Left renal pelvis (tissue), 4 donors: ENCODE data around the gene CLSTN2. TPM values are rescaled to one million over a fixed set of nuclear protein-coding genes. Genes with fewer than 3 reads are reported as not detected.

ENCODE experiments used
- DNase-seq, 4 donors: peaks; one replicate each; pipeline ENCODE4 v3.0.0-alpha.2; 2013; ENCODE audit warnings: low read depth in 4 of 4, low spot score in 3 of 4
- polyA plus RNA-seq, 4 donors: library from polyadenylated mRNA; unstranded; fragments of 120-200 nt; gene quantifications; one replicate each; pipeline ENCODE4 v1.2.1, GENCODE V29; 2013; ENCODE audit not compliant: insufficient read length in 4 of 4

Gene CLSTN2
- polyA plus RNA-seq, 4 donors = 1.1 to 6.1 (median 2.1) TPM

DNA sequence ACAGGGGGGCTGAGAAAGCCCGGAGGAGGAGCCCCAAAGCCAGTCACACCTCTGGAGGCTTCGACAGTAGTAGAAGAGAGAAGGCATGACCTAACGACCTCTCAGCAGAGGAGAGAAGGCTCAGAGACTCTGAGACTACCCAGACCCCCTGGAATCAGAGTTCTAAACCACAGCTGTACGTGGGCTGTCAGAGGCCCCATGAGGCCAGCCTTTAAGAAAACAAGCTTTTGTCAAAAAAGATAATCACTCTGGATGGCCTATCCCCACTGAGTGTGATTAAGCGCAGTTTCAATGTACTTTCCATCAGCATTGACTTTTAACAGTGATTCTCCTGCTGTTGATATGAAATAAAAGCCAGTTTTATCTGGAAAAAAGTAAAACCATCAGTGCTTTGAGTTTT lies 330.3 kb downstream of the CLSTN2 start:
- no peak for DNase-seq

DNA sequence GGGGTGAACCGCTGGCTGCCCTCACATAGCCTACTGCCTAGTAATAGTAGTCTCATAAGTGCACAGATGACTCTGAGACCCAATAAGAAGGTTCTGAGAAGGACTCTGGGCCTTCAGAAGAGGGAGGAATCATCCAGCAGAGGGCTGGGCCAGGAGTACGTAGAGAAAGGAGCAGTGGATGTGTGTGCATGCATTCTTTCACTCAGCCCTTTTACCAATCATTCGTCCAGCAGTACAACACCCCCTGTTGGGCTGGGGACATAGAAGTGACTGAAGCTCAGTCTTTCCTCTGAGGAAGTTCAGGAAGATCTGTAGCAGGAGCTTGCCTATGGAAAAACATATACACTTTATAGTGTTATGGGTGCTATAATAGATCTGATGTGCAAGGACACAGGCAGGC lies 333.1 kb downstream of the CLSTN2 start:
- no peak for DNase-seq

DNA sequence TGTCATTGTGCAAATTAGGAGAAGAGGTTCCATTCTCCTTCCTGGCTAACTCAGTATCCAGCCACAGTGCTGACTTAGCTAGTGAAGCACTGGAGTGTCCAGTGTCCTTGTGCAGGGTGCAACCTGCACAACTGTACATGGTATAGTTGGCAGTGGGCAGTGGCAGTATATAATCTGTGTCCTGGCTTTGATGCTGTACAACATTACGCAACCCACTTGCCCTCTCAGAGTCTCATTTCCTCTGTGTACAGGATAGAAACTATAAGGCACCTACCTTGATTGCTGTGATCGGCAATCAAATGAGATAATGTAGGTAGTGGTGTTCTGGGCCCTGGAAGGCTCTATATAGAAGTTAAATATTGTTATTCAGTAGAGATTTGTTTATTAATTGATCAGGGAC lies 333.6 kb downstream of the CLSTN2 start:
- no peak for DNase-seq

DNA sequence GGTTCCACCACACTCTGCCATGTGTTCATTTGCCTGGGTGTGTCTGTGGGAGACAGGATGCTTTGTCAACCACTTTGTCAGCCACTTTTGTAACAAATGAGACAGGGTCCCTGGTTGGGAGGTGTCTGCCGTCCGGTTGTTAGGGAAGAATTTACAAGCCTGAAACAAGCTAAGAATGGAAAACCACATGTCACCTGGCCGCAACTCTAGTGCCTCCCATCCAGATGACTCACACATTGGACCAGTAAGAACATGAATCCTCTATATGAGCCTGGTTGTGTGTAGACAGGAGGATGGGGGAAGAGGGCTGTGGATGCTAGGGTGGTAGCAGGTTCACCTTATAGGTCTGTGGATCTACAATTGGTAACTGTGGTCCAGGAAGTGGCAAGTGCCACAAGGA lies 335.3 kb downstream of the CLSTN2 start:
- no peak for DNase-seq

DNA sequence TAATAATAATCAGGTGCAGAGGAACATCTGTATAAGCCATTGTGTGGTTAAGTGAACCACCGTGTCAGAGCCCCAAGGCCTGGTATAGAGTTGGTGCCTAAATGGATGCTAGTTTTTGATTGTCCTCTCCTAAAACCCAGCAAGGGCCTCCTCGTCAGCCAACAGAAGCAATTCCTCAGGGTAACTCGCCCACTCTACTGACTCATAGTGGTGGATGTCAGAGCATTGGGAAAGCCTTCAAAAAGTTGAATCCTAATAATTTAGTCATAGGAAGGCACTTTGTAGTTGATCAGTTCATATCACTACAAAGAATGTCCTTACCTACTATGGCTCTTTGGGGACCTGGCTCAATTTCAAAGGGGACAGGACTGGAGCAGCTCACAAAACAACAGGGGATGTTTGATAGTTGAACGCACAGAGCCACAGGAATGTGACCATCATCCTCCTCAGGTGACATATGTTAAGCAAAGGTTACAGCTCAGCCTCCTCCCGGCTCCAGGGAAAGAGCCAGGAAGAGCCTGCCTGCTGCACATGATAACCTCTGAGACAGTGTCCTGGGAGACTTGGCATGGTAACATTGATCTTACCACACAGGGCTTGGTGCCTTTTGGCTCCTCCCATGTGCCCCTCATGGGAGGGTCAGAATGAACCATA lies 338.7 kb downstream of the CLSTN2 start:
- DNase-seq = no peak

DNA sequence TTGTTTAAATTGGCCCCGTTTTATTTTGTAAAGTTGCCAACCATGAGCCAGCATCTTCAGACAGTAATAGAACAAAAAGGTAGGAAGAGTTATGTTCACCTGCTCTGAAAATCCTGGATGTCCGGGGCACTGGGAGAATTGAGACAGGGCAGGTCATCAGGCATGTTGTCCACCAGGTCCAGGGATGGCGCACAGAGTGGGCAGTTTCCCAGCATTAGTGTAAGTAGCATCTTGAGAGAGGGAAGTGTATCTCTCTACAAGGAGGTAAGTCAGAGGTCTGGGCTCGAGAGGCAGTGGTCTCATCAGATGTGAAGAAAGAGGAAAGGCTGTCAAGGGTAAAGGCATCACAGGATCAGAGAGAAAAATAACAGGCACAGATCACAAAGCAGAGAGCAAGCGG lies 339.4 kb downstream of the CLSTN2 start:
- DNase-seq = no peak

DNA sequence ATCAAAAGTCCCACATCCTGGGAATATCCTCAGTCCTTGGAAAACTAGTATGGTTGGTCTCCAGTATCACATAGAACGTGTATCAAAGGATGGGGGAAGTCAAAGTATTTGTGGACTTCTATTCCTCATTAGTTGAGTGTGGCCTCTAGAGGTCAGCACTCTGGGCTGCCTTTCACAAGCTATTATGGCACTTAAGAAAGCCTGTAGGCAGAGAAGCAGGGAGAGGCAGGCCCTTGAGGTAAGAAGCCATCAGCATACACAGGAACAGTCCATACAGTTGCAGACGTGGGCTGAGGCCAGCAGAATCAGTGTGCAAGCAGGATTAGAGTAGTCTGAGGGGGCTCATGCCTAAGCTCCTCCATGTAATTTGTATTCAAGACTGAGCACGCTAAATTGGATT lies 341.7 kb downstream of the CLSTN2 start:
- no peak for DNase-seq

DNA sequence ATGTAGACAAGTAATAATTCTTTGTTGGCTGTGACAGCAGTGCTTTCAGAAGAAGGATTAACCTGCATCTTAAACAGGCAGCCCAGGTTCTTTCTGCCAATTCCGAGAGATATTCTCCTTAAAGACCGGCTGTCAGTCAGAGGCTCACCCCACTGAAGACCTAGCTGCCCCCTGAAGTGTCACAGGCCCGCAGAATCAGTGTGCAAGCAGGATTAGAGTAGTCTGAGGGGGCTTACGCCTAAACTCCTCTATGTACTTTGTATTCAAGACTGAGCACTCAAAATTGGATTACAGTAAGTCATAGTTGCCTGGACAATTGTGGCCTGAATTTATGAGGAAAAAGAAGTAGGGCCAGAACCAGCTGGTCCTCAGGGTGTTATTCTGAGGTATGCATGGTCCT lies 342.9 kb downstream of the CLSTN2 start:
- no peak for DNase-seq

DNA sequence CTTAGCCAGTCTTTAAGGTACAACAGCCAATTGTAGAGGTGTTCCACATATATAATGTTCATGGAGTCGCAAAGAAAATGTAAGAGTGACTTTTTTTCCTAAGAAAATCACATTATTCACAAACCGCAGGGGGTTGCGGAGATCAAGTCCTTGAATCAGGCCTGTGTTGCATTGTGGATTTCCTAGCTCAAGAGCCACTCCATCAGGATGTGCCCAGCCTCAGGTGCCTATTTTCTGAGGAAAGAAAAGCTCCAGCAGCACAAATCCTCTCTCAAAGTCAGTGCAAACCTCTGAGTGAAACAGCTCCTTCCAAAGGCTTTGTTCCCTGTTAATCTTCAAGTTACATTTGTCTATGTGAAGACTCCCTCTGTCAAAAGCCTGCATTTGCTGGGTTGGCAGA lies 349.4 kb downstream of the CLSTN2 start:
- DNase-seq = no peak

DNA sequence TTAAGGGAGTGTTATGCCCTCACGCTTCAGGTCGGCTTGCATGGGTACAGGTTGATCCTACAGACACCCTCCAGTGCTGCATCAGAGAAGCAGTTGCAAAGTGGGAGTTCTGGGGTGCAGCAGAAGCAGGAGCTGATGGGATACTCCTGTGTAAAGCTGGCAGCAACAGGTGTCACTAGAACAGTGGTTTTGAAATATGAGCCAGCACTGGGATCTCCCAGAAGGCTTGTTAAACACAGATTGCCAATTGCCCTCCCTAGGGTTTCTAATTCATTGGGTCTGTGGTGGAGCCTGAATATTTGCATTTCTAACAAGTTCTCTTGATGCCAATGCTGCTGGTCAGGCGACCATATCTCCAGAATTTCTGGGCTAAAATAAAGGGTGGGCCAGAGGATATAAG lies 350.4 kb downstream of the CLSTN2 start:
- no peak for DNase-seq

DNA sequence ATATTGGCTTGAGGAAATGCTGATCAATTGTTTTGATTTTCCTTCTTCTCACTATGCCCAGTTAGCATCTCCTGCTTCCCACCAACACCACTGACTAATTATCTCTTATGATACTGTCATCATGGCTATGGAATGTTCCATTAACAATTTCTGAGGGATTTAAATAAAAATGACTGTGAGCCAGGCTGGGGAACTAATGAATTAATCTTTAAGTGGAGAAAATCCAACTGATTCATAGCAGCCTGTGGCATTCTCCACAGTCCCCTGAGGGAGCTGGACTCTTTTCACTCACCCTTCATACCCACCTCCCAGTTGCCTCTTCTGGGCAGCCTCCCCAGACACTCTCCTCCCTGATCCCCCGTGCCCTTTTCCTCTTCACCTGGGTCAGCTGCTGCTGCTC lies 353.6 kb downstream of the CLSTN2 start:
- DNase-seq = no peak

DNA sequence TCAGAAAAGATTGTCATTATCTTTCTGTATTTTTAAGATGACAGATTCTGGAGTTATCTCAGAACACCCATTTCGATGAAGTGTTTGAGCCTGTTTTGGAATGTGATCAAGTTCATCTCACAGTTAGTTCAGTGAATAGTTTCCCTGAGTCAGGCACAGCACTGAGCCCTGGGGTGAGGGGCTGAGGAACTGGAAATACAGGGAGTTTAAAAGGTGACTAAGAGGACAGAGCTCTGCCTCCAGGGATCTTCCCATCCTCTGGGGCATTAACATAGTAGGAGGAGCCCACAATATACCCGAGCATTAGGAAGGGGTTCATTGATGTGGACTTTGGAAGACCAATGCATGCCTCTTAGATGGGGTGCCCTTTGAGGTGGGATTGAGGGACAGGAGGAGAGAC lies 355.1 kb downstream of the CLSTN2 start:
- no peak for DNase-seq

DNA sequence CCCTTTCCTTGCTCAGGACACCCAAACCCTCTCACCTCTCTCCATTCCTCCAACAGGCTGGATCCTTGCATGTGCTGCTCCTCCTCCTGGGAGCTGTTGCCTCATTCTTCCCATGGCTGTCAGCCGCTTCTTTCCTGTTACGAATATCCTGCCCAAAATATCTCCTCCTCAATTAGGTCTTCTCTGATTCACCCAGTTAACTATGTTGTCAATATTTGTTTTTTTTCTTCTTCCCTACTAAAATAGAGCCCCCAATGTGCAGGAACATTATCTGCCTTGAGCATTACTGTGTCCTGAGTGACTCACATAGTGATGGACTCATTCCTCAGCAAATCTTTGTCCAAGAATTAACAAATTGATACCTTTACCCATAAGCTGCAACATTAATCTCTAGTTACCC lies 357.2 kb downstream of the CLSTN2 start:
- DNase-seq = no peak

DNA sequence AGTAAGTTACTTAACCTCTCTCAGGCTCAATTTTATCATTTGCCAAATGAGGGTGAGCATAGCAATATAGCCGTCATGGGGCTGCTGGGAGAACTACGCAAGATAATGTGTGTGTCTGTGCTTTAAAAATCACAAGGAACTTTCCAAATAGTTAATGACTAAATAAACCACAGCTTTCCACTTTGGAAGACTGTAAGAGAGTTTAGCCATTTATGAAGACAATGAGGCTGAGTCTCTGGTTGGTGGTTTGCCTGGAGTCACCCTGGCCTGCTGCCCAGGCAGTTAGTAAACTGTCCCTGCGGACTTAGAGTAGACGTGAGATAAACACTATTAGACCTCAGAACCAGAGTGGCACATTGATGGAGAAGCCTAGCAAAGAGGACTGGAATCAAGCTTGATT lies 357.7 kb downstream of the CLSTN2 start:
- no peak for DNase-seq

DNA sequence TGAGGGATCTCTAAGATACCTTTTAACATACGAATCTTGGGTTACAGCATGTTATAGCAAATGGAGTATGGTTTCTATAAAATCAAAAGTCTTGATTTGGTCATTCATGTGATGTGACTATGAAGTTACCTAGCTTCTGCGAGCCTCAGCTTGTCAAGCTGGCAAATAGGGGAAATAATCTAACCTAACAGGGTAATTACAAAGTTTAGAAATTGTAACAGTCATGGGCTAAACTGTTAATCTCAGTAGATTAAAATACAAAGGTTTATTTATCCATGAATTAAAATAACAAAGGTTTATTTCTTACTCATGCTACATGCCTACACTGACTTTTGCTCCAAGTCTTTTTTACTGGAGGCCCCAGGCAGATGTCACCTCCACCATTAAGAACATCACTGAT lies 359.1 kb downstream of the CLSTN2 start:
- no peak for DNase-seq

DNA sequence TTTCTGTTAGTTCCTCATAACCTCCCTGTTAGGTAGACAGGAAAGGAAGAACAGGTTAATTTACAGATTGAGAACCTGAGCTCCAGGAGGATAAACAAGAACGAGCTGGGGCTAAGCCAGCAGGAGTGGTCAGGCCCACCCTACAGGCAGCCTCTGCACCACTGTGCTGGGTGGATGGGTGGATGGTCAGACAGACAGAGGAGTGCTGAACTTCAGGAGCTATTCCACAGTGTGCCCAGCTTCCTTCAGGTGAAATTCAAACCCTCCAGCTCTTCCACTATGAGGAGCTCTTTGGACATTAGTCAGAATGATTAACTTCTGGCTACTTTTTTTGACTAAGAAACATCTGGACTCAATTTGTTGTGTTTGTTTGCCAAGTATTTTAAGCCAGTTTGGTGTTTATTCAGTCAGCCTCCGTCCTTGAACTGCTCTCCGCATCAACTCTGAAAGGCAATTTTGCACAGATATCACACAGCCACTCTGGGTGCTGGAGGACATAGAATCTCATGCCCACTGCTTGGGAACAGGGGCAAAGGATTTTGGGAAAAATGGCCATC lies 361.9 kb downstream of the CLSTN2 start:
- peak in 2 of 4 donors; percentile 8 to 25 for DNase-seq

DNA sequence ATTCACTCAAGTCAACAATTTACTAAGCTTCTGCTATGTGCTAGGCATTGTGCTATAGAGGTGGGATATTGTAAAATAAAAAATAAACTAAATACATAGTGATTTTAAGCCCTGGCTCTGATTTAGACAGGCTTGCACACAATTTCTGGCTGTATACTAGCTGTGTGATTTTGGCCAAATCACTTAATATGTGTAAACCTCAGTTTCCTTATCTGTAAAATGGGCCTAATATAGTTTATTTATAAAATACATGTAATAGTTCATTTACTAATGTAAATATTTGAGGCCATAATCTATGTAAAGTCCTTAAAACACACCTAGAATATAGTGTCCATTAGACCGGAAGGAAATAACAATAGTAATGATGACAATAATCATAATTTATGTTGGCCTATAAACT lies 363.1 kb downstream of the CLSTN2 start:
- no peak for DNase-seq

DNA sequence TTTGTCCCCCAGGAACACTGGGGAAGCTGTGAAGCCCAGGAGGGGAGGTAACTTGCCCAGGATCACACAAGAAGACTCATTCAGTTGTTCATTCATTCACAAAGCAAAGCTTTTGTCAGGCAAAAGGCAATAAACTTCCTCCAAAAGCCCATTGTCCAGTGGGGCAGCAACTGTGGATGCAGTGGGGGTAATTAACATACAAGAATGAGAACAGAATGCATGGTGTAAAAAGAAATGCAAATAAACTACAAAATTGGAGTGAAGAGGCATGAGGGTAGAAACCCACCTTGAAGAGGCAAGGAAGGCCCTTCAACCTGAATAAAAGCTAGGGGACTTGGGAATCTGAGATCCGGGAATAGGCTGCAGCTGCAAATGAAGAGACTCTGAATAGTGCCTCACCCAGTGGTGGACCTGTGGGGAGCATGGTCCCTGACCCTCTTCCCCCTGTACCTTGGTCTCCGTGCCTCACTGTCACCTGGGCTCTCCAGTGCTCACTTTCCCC lies 363.6 kb downstream of the CLSTN2 start:
- no peak for DNase-seq

DNA sequence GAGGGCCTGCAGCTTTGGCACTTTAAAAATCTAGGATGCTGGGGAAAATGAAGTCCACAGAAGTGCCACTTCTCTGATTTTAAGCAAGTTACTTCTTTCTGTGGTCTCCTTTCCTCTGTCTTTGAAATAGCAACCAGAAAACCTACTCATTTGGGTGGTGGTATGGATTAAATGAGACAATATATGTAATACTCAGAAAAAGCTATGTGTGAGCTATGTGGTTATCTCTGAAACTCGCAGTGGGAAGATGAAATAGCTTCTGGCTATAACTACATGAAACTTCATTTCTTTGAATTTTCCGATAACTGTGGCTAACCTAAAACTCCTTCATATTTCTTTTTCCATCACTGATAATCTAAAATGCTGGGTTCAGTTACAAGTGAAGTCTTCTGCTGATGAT lies 368.9 kb downstream of the CLSTN2 start:
- DNase-seq = no peak

DNA sequence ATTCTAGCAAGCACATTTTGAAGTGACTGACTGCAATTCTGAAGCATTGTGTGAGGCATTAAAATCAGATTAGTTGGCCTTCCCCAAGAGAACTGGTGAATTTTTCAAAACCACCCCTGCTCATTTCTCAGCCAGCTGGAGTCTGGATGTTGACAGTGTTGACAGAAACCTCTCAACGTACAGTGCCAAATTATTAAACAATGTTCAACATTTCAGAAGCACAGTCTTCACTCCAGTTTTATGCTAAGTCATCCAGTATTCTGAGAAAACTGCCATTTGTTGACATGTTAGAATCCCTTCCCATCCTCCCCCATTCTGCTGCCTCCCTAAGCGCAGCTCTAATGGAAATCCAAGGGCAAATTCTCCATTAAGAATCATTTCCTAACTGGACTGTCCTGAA lies 373.6 kb downstream of the CLSTN2 start:
- DNase-seq = no peak

DNA sequence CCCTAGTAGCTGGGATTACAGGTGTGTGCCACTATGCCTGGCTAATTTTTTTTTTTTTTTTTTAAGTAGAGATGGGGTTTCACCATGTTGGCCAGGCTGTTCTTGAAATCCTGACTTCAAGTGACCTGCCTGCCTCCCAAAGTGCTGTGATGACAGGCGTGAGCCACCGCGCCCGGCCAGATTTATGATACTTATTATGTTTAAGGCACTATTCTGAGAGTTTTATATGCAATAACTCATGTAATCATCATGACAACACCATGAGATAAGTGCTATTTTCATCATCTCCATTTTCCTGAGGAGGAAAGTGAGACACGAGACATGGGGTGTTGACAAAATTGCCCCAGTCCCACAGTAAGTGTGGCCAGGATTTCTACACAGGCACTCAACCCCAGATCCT lies 376.4 kb downstream of the CLSTN2 start:
- DNase-seq = no peak

DNA sequence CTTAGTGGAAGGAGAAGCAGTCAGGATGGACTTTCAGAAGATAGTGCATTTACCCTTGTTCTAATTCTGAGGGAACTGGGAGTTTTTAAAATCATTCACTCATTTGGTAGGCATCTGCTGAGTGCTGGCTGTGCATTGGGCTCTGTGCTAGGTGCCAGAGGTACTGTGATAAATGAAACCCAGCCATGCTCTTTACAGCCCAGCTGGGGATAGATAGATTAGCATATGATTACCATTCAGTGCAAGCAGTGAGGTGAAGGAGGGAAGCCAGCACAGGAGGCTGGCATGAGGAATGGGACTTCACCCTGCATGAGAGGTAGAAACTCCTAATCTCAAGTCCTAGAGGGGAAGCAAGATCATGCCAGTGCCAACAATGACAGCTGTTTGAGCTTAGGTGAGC lies 381.0 kb downstream of the CLSTN2 start:
- no peak for DNase-seq

DNA sequence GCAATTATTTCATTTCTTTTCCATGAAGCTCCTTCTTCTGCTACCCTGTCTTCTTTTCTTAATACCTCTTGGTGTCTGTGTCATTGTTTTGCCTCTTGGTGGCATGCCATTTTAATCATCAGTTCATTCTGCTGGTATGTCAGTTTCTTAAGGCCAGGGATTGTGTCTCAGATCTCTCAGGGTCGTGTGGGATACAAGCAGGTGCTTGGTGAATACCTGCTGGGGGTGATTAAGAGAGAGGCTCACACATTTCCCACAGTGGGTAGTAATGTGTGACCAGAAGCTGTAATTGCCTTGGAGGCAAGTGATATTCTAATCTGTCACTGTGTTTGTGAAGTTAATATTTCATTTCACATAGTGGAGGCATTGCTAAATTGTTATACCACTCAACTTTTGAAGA lies 381.5 kb downstream of the CLSTN2 start:
- DNase-seq = no peak
